H1 (cell line): ENCODE results near the gene RIN2. TPM values are rescaled to one million over a fixed set of nuclear protein-coding genes. Genes with fewer than 3 reads are reported as not detected.

Source experiments
- CTCF ChIA-PET: fragments of 300-600 bp; sonication (Branson Sonifier 250); formaldehyde crosslinking; loops from one replicate; lab custom pipeline; 2021; ENCODE audit not compliant: partially characterized antibody; lab: Charles Lee
- POLR2A ChIA-PET: fragments of 300-600 bp; sonication (Branson Sonifier 250); formaldehyde crosslinking; loops from one replicate; lab custom pipeline; 2021; ENCODE audit warnings: inconsistent platforms; ENCODE audit not compliant: partially characterized antibody; lab: Charles Lee
- DNase-seq, 2 experiments: peaks; one replicate each; pipeline versions ENCODE4 v3.0.0 to v3.0.0-alpha.2; 2010 to 2022; ENCODE audit warnings: low spot score in 2 of 2, low read depth in 1 of 2, mixed read lengths in 1 of 2
- FAIRE-seq: peaks from 2 replicates; lab custom pipeline; 2011; peaks lifted over from hg19 to GRCh38; lab: Jason Lieb, UNC
- H2AFZ ChIP-seq: 2 replicates; pipeline ENCODE4 v1.8.1; 2012; ENCODE audit warnings: low read length, inconsistent platforms
- H2AK5ac ChIP-seq: 2 replicates; pipeline ENCODE4 v1.6.1; 2013; ENCODE audit warnings: low read depth, low read length
- H2BK120ac ChIP-seq: replicated peaks from 2 replicates; pipeline ENCODE3; 2013; ENCODE audit warnings: low read depth, low read length, inconsistent platforms
- H2BK12ac ChIP-seq: 2 replicates; pipeline ENCODE4 v1.6.1; 2013; ENCODE audit warnings: low read depth, low read length
- H2BK15ac ChIP-seq: 2 replicates; pipeline ENCODE4 v1.6.1; 2013; ENCODE audit warnings: low read length
- H2BK20ac ChIP-seq: 2 replicates; pipeline ENCODE4 v1.6.1; 2013; ENCODE audit warnings: low read length
- H2BK5ac ChIP-seq: 2 replicates; pipeline ENCODE4 v1.6.1; 2013; ENCODE audit warnings: low read depth, low read length
- H3K14ac ChIP-seq: 2 replicates; pipeline ENCODE4 v1.6.1; 2013; ENCODE audit warnings: inconsistent platforms; ENCODE audit not compliant: insufficient read length
- H3K18ac ChIP-seq: 2 replicates; pipeline ENCODE4 v1.6.1; 2013; ENCODE audit warnings: low read length; ENCODE audit errors: extremely low read depth
- H3K23ac ChIP-seq: 2 replicates; pipeline ENCODE4 v1.6.1; 2013; ENCODE audit warnings: inconsistent platforms; ENCODE audit not compliant: insufficient read length
- H3K23me2 ChIP-seq: 2 replicates; pipeline ENCODE4 v1.6.1; 2013; ENCODE audit warnings: low read depth, low read length
- H3K27ac ChIP-seq: 2 replicates; pipeline ENCODE4 v1.6.1; 2011; ENCODE audit warnings: low read depth, low read length, inconsistent platforms
- H3K27me3 ChIP-seq, 4 experiments: replicated peaks in 1 of 4; 1 replicate in 1 of 4; 2 replicates in 3 of 4; pipeline versions ENCODE4 v1.6.1 to v1.8.1; 2011 to 2013; ENCODE audit warnings: low read length in 3 of 4, mild to moderate bottlenecking in 3 of 4, inconsistent platforms in 2 of 4, mixed read lengths in 2 of 4, moderate library complexity in 1 of 4; ENCODE audit not compliant: control insufficient read depth in 3 of 4, insufficient read depth in 3 of 4; ENCODE audit errors: extremely low read depth in 1 of 4
- H3K36me3 ChIP-seq, 4 experiments: 2 replicates each; pipeline versions ENCODE4 v1.6.1 to v1.8.1; 2011 to 2013; ENCODE audit warnings: mild to moderate bottlenecking in 4 of 4, low read length in 3 of 4, moderate library complexity in 2 of 4, control low read depth in 1 of 4, inconsistent platforms in 1 of 4; ENCODE audit not compliant: insufficient read depth in 4 of 4, control insufficient read depth in 2 of 4
- H3K4ac ChIP-seq: replicated peaks from 2 replicates; pipeline ENCODE3; 2013; ENCODE audit warnings: low read length, low read depth, mixed read lengths, inconsistent platforms; ENCODE audit not compliant: insufficient read length
- H3K4me1 ChIP-seq, 4 experiments: replicated peaks in 1 of 4; 1 replicate in 1 of 4; 2 replicates in 3 of 4; pipeline versions ENCODE4 v1.6.1 to v1.8.1; 2011 to 2013; ENCODE audit warnings: low read length in 3 of 4, inconsistent platforms in 2 of 4, mixed read lengths in 1 of 4; ENCODE audit not compliant: insufficient read depth in 4 of 4, control insufficient read depth in 3 of 4
- H3K4me2 ChIP-seq, 2 experiments: 2 replicates each; pipeline versions ENCODE4 v1.6.1 to v1.8.1; 2011 to 2013; ENCODE audit warnings: low read depth in 2 of 2, low read length in 2 of 2, control low read depth in 1 of 2, inconsistent platforms in 1 of 2, mild to moderate bottlenecking in 1 of 2; ENCODE audit not compliant: insufficient read depth in 1 of 2
- H3K4me3 ChIP-seq, 4 experiments: fragments of 200-600, 300-600 bp in 1 of 4; sonication (generic), shearing (Covaris generic), sonication (Bioruptor Twin) in 1 of 4; 2 replicates each; pipeline versions ENCODE4 v1.5.1 to v1.8.1; 2011 to 2016; ENCODE audit warnings: low read length in 4 of 4, low read depth in 3 of 4, control low read depth in 2 of 4, inconsistent platforms in 2 of 4, mild to moderate bottlenecking in 2 of 4, mixed read lengths in 1 of 4, moderate library complexity in 1 of 4; ENCODE audit not compliant: insufficient read depth in 2 of 4; ENCODE audit errors: extremely low read depth in 1 of 4
- H3K56ac ChIP-seq: replicated peaks from 2 replicates; pipeline ENCODE3; 2013; ENCODE audit warnings: low read depth, mild to moderate bottlenecking, mixed read lengths, low read length, inconsistent platforms; ENCODE audit not compliant: insufficient read length
- H3K79me1 ChIP-seq: 2 replicates; pipeline ENCODE4 v1.6.1; 2013; ENCODE audit warnings: low read depth, low read length, control low read depth
- H3K79me2 ChIP-seq, 2 experiments: 2 replicates each; pipeline versions ENCODE4 v1.6.1 to v1.8.1; 2012 to 2013; ENCODE audit warnings: low read length in 2 of 2, mild to moderate bottlenecking in 2 of 2, inconsistent platforms in 1 of 2; ENCODE audit not compliant: insufficient read depth in 2 of 2, control insufficient read depth in 1 of 2
- H3K9ac ChIP-seq, 4 experiments: replicated peaks in 1 of 4; 1 replicate in 1 of 4; 2 replicates in 3 of 4; pipeline versions ENCODE4 v1.6.1 to v1.8.1; 2011 to 2013; ENCODE audit warnings: low read depth in 3 of 4, low read length in 3 of 4, control low read depth in 2 of 4, mild to moderate bottlenecking in 2 of 4, moderate library complexity in 2 of 4, inconsistent platforms in 1 of 4; ENCODE audit errors: extremely low read depth in 1 of 4
- H3K9me3 ChIP-seq, 2 experiments: 2 replicates each; pipeline versions ENCODE4 v1.6.1 to v1.8.1; 2012 to 2013; ENCODE audit warnings: mild to moderate bottlenecking in 2 of 2, moderate library complexity in 2 of 2, control low read depth in 1 of 2, inconsistent platforms in 1 of 2, low read depth in 1 of 2, low read length in 1 of 2, mixed read lengths in 1 of 2; ENCODE audit not compliant: insufficient read depth in 2 of 2
- H4K20me1 ChIP-seq, 2 experiments: replicated peaks in 1 of 2; 2 replicates each; pipeline versions ENCODE3 to v1.8.1; 2011 to 2013; ENCODE audit warnings: inconsistent platforms in 2 of 2, low read length in 2 of 2, mild to moderate bottlenecking in 1 of 2; ENCODE audit not compliant: insufficient read depth in 2 of 2, control insufficient read depth in 1 of 2
- H4K5ac ChIP-seq: 2 replicates; pipeline ENCODE4 v1.6.1; 2013; ENCODE audit warnings: low read length, low read depth, mixed read lengths, inconsistent platforms; ENCODE audit not compliant: insufficient read length
- H4K8ac ChIP-seq: 2 replicates; pipeline ENCODE4 v1.8.0; 2013; ENCODE audit warnings: mild to moderate bottlenecking, moderate library complexity, low read length, inconsistent platforms; ENCODE audit not compliant: insufficient read depth; ENCODE audit errors: extremely low read depth
- H4K91ac ChIP-seq: replicated peaks from 2 replicates; pipeline ENCODE3; 2013; ENCODE audit warnings: low read length, mixed read lengths, inconsistent platforms; ENCODE audit not compliant: insufficient read length
- WGBS, 2 experiments: shearing (Covaris generic) in 1 of 2; methylation state at CpG; one replicate each; pipeline versions ENCODE4 v1.1.6 to v1.1.7; 2013 to 2015; ENCODE audit warnings: low lambda C conversion rate in 2 of 2, mixed read lengths in 2 of 2, inconsistent platforms in 1 of 2, low coverage in 1 of 2, missing lambda C conversion rate in 1 of 2; ENCODE audit not compliant: insufficient replicate concordance in 2 of 2, insufficient coverage in 1 of 2, insufficient read length in 1 of 2; ENCODE audit errors: extremely low coverage in 1 of 2, missing lambda C conversion rate in 1 of 2; 5-methylcytosine and 5-hydroxymethylcytosine counted together
- polyA plus RNA-seq, 7 experiments: library from polyadenylated mRNA; depleted of rRNA in 3 of 7; stranded (reverse) in 5 of 7; unstranded in 2 of 7; fragments of >200 nt in 5 of 7; fragments of 200-250 nt in 2 of 7; gene quantifications; 1 replicate in 5 of 7; 2 replicates in 1 of 7; 4 replicates in 1 of 7; pipeline versions ENCODE4 v1.2.1 to v1.2.3, GENCODE V29; 2011 to 2013; ENCODE audit warnings: missing spikeins in 2 of 7, mixed read lengths in 2 of 7
- total RNA-seq: library from RNA; stranded (reverse); fragmentation: NEBNext Ultra II Directional; extraction: Animal tissue kit (Norgen Biotek cat#: 25700); gene quantifications from 2 replicates; pipeline ENCODE4 v1.2.1, GENCODE V29; 2021

The RIN2 gene
- total and polyA plus RNA-seq, 2 of the 8 experiments (the other 6 are each of a cell fraction or from before 2014, with no cell fraction given), result 0.20 to 1.3 TPM

DNA sequence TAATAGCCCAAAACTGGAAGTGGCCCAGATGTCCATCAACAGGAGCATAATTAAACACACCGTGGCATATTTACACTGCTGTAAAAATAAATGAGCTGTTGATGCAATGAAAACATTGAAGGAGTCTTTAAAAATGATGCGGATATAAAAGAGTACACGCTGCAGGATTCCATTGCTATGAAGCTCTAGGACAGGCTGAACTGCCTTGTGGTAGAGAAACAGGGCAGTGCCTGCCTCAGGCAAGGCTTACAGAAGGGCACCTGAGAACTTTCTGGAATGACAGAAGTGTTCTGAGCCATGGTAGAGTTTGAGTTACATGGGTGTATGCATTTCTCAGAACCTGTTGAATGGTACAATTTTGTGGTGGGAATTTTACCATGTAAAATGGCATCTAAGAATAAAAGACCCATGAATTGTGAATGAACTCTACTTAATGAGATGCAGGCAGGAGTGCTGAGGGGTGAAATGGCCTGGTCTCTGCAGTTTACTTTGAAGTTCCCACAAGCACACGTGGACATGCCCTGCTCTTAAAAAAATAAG is 45.3 kb upstream of the RIN2 start:
- FAIRE-seq, result no peak
- Histone ChIP-seq H4K91ac (no peak overlapping the region), H3K14ac (no peak overlapping the region), H3K4ac (no peak overlapping the region), H3K9me3 (peaks cover 0 to 14% of the 10 kb centered on the region in 2 experiments; a peak in 2 of 4 replicates), H3K18ac (no peak overlapping the region), H2AK5ac (no peak overlapping the region), H3K56ac (no peak overlapping the region), H3K4me3 (no peak overlapping the region), H3K27ac (no peak overlapping the region), H3K4me1 (peaks cover 0 to 3% (median 0%) of the 10 kb centered on the region in 4 experiments; a peak in 2 of 7 replicates), H3K79me1 (no peaks in the 10 kb centered on the region), H3K27me3 (no peaks in the 10 kb centered on the region), H4K8ac (no peak overlapping the region), H3K36me3 (no peaks in the 10 kb centered on the region; a peak in 2 of 8 replicates), H3K9ac (no peak overlapping the region), H3K23ac (no peak overlapping the region), H3K4me2 (no peak overlapping the region), H3K23me2 (no peaks in the 10 kb centered on the region), H2AFZ (no peak overlapping the region), H2BK15ac (no peak overlapping the region), H3K79me2 (no peaks in the 10 kb centered on the region), H2BK20ac (no peak overlapping the region), H4K5ac (no peak overlapping the region), H2BK12ac (no peak overlapping the region), H2BK120ac (no peak overlapping the region), H4K20me1 (peaks cover 0 to 5% of the 10 kb centered on the region in 2 experiments), H2BK5ac (no peak overlapping the region)
- POLR2A ChIA-PET, result no interaction called here
- WGBS, 2 experiments, result 88% methylated on average over 4 of the region's 4 CpGs; no CpG with 5 or more reads in 1 of the 2 experiments
- no peak for DNase-seq
- CTCF ChIA-PET, result interaction anchor here (1.0 kb wide), 1 partner anchor 13 kb away, joined by 3 read pairs; no protein-coding TSS in a partner anchor
